Measurements from ENCODE around the gene ARHGAP42. TPM values are rescaled to one million over a fixed set of nuclear protein-coding genes. Genes with fewer than 3 reads are reported as not detected.

Gene ARHGAP42
- total RNA-seq, 1 donor from 2014 or later: 33.2 TPM

GRCh38 chr11:100777736-100778135 is 90.6 kb downstream of the ARHGAP42 start:
- peaks cover 21% of the 10 kb centered on the region for H3K4me1 Mint-ChIP-seq (ENCODE audit: low read depth, unreplicated experiment)
- H3K36me3 ChIP-seq (ENCODE audit: insufficient read depth, low read length): no peaks in the 10 kb centered on the region
- no peaks in the 10 kb centered on the region for H3K9me3 Mint-ChIP-seq (ENCODE audit: unreplicated experiment)
- DNase-seq (ENCODE audit: low read depth) (no peak), FAIRE-seq (no peak)
- no peak overlapping the region for H3K4me3 Mint-ChIP-seq (ENCODE audit: unreplicated experiment)
- H3K4me3 ChIP-seq (ENCODE audit: insufficient read depth, low read depth, low read length): no peak overlapping the region
- H3K9ac ChIP-seq (ENCODE audit: low read length): no peak overlapping the region
- no peak overlapping the region for H3K4me2 ChIP-seq (ENCODE audit: low read length)
- no peaks in the 10 kb centered on the region for H3K27me3 Mint-ChIP-seq (ENCODE audit: low read depth, unreplicated experiment)
- no peak overlapping the region for H3K27ac ChIP-seq (ENCODE audit: low read depth, low read length)
- TF ChIP-seq EZH2 (IDR thresholded peaks at IDR 0.05; ENCODE audit: insufficient read depth, low read length): no peak
- TF ChIP-seq CTCF (IDR thresholded peaks at IDR 0.05; ENCODE audit: insufficient read depth, low read depth, low read length): no peak
- H3K27ac Mint-ChIP-seq (ENCODE audit: unreplicated experiment): no peak overlapping the region
- H3K36me3 Mint-ChIP-seq (ENCODE audit: low read depth, unreplicated experiment): peaks cover 7% of the 10 kb centered on the region
- no peaks in the 10 kb centered on the region for H3K79me2 ChIP-seq (ENCODE audit: insufficient read depth, low read length)
- H3K27me3 ChIP-seq (ENCODE audit: insufficient read depth, low read length): no peaks in the 10 kb centered on the region
- no peak overlapping the region for H2AFZ ChIP-seq (ENCODE audit: low read depth, low read length)
- H3K4me1 ChIP-seq (ENCODE audit: insufficient read depth, low read length): peaks cover 7% of the 10 kb centered on the region
- no peaks in the 10 kb centered on the region for H4K20me1 ChIP-seq (ENCODE audit: insufficient read depth, low read length)
- H3K9me3 ChIP-seq (ENCODE audit: insufficient read depth, low read depth, low read length): no peaks in the 10 kb centered on the region

GRCh38 chr11:100778166-100778785 is 91.2 kb downstream of the ARHGAP42 start:
- peaks cover 21% of the 10 kb centered on the region for H3K4me1 Mint-ChIP-seq (ENCODE audit: low read depth, unreplicated experiment)
- H3K27ac ChIP-seq (ENCODE audit: low read depth, low read length): no peak overlapping the region
- no peaks in the 10 kb centered on the region for H3K27me3 Mint-ChIP-seq (ENCODE audit: low read depth, unreplicated experiment)
- no peak for DNase-seq (ENCODE audit: low read depth)
- no peaks in the 10 kb centered on the region for H3K27me3 ChIP-seq (ENCODE audit: insufficient read depth, low read length)
- H3K36me3 Mint-ChIP-seq (ENCODE audit: low read depth, unreplicated experiment): peaks cover 7% of the 10 kb centered on the region
- H3K9me3 ChIP-seq (ENCODE audit: insufficient read depth, low read depth, low read length): no peaks in the 10 kb centered on the region
- H3K9me3 Mint-ChIP-seq (ENCODE audit: unreplicated experiment): no peaks in the 10 kb centered on the region
- H4K20me1 ChIP-seq (ENCODE audit: insufficient read depth, low read length): no peaks in the 10 kb centered on the region
- H3K4me1 ChIP-seq (ENCODE audit: insufficient read depth, low read length): peaks cover 7% of the 10 kb centered on the region
- no peak for FAIRE-seq
- no peak overlapping the region for H3K4me3 Mint-ChIP-seq (ENCODE audit: unreplicated experiment)
- H3K9ac ChIP-seq (ENCODE audit: low read length): no peak overlapping the region
- H3K4me3 ChIP-seq (ENCODE audit: insufficient read depth, low read depth, low read length): no peak overlapping the region
- TF ChIP-seq CTCF (IDR thresholded peaks at IDR 0.05; ENCODE audit: insufficient read depth, low read depth, low read length) (no peak), EZH2 (IDR thresholded peaks at IDR 0.05; ENCODE audit: insufficient read depth, low read length) (no peak)
- no peak overlapping the region for H3K4me2 ChIP-seq (ENCODE audit: low read length)
- no peak overlapping the region for H3K27ac Mint-ChIP-seq (ENCODE audit: unreplicated experiment)
- no peaks in the 10 kb centered on the region for H3K36me3 ChIP-seq (ENCODE audit: insufficient read depth, low read length)
- no peak overlapping the region for H2AFZ ChIP-seq (ENCODE audit: low read depth, low read length)
- peaks cover under 1% of the 10 kb centered on the region for H3K79me2 ChIP-seq (ENCODE audit: insufficient read depth, low read length)

DNA sequence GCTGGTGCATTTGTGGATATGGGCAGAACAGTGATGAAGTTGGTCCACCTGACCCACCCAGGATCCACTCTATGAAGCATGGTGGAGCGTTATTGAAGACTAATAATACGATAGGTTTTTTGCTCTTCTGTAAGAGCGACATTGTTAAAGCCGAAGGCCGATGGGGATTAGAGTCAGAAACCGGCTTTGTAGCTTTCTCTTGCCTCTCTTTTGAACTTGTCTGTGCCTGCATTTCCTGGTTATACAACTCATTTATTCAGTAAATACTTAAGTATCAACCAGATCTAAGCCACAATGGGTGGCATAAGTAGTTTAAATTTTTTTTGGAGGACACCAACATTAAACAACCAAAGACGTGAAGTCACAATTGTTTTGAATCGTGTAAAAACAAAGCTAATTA is 93.4 kb downstream of the ARHGAP42 start:
- Mint-ChIP-seq H3K27ac (ENCODE audit: unreplicated experiment) (no peak overlapping the region), H3K27me3 (ENCODE audit: low read depth, unreplicated experiment) (no peaks in the 10 kb centered on the region), H3K9me3 (ENCODE audit: unreplicated experiment) (no peaks in the 10 kb centered on the region), H3K36me3 (ENCODE audit: low read depth, unreplicated experiment) (peaks cover 5% of the 10 kb centered on the region), H3K4me3 (ENCODE audit: unreplicated experiment) (no peak overlapping the region), H3K4me1 (ENCODE audit: low read depth, unreplicated experiment) (peaks cover 15% of the 10 kb centered on the region)
- H3K36me3 ChIP-seq (ENCODE audit: insufficient read depth, low read length): no peaks in the 10 kb centered on the region
- no peak overlapping the region for H3K4me3 ChIP-seq (ENCODE audit: insufficient read depth, low read depth, low read length)
- no peak overlapping the region for H2AFZ ChIP-seq (ENCODE audit: low read depth, low read length)
- H3K4me1 ChIP-seq (ENCODE audit: insufficient read depth, low read length): peaks cover 5% of the 10 kb centered on the region
- H3K9ac ChIP-seq (ENCODE audit: low read length): no peak overlapping the region
- no peak for TF ChIP-seq EZH2 (IDR thresholded peaks at IDR 0.05; ENCODE audit: insufficient read depth, low read length)
- TF ChIP-seq CTCF (IDR thresholded peaks at IDR 0.05; ENCODE audit: insufficient read depth, low read depth, low read length): no peak
- no peaks in the 10 kb centered on the region for H3K27me3 ChIP-seq (ENCODE audit: insufficient read depth, low read length)
- no peak overlapping the region for H3K4me2 ChIP-seq (ENCODE audit: low read length)
- FAIRE-seq (no peak), DNase-seq (ENCODE audit: low read depth) (no peak)
- H4K20me1 ChIP-seq (ENCODE audit: insufficient read depth, low read length): peaks cover 13% of the 10 kb centered on the region
- no peak overlapping the region for H3K27ac ChIP-seq (ENCODE audit: low read depth, low read length)
- H3K9me3 ChIP-seq (ENCODE audit: insufficient read depth, low read depth, low read length): no peaks in the 10 kb centered on the region
- H3K79me2 ChIP-seq (ENCODE audit: insufficient read depth, low read length): peaks cover 8% of the 10 kb centered on the region
